PC-9 (cell line): ENCODE results near the gene IL34. TPM values are rescaled to one million over a fixed set of nuclear protein-coding genes. Genes with fewer than 3 reads are reported as not detected.

Source experiments
- BruUV-seq: library from RNA; stranded (reverse); fragments of 400-500 nt; replicated peaks from 2 replicates; lab custom pipeline; 2021; lab: Mats Ljungman, UMichigan
- CTCF ChIA-PET: fragments of 300-600 bp; sonication (Branson Sonifier 250); formaldehyde crosslinking; loops from one replicate; lab custom pipeline; 2022; ENCODE audit warnings: antibody characterized with exemption; lab: Charles Lee
- POLR2A ChIA-PET: fragments of 300-600 bp; sonication (Branson Sonifier 250); formaldehyde crosslinking; loops from one replicate; lab custom pipeline; 2022; ENCODE audit warnings: antibody characterized with exemption; ENCODE audit not compliant: unreplicated experiment; lab: Charles Lee
- DNase-seq, 2 experiments: peaks; one replicate each; pipeline versions ENCODE4 v3.0.0 to v3.0.0-alpha.2; 2015 to 2022; ENCODE audit warnings: mixed read lengths in 1 of 2
- H2AFZ ChIP-seq: fragments of 200-600 bp; sonication (generic); 2 replicates; pipeline ENCODE4 v1.8.1; 2017; ENCODE audit warnings: antibody characterized with exemption
- H3F3A ChIP-seq: fragments of 200-600 bp; sonication (generic); 2 replicates; pipeline ENCODE4 v1.8.1; 2017; ENCODE audit warnings: antibody characterized with exemption, mild to moderate bottlenecking, low read depth; ENCODE audit not compliant: insufficient read depth
- H3K27ac ChIP-seq: fragments of 200-600 bp; sonication (generic); 2 replicates; pipeline ENCODE4 v1.6.1; 2016; ENCODE audit warnings: mixed run types
- H3K27me3 ChIP-seq: fragments of 200-600 bp; sonication (generic); 2 replicates; pipeline ENCODE4 v1.6.1; 2016; ENCODE audit warnings: low read depth, mixed run types; ENCODE audit not compliant: insufficient read depth
- H3K36me3 ChIP-seq: fragments of 200-600 bp; sonication (generic); 2 replicates; pipeline ENCODE4 v1.6.1; 2016; ENCODE audit warnings: low read depth, mixed run types
- H3K4me1 ChIP-seq: fragments of 200-600 bp; sonication (generic); replicated peaks from 2 replicates; pipeline ENCODE4 v1.6.1; 2016; ENCODE audit warnings: mixed run types; ENCODE audit not compliant: insufficient read depth
- H3K4me2 ChIP-seq: fragments of 200-600 bp; sonication (generic); 2 replicates; pipeline ENCODE4 v1.6.1; 2017; ENCODE audit warnings: mixed run types
- H3K4me3 ChIP-seq: fragments of 200-600 bp; sonication (generic); 2 replicates; pipeline ENCODE4 v1.6.1; 2016; ENCODE audit warnings: mixed run types
- H3K79me2 ChIP-seq: fragments of 200-600 bp; sonication (generic); 2 replicates; pipeline ENCODE4 v1.6.1; 2017; ENCODE audit warnings: low read depth, mixed run types
- H3K9me2 ChIP-seq: fragments of 200-600 bp; sonication (generic); 2 replicates; pipeline ENCODE4 v1.8.1; 2017; ENCODE audit warnings: mild to moderate bottlenecking; ENCODE audit not compliant: insufficient read depth
- H3K9me3 ChIP-seq: fragments of 200-600 bp; sonication (generic); 2 replicates; pipeline ENCODE4 v1.8.1; 2016; ENCODE audit warnings: low read depth; ENCODE audit not compliant: insufficient read depth
- H4K20me1 ChIP-seq: fragments of 200-600 bp; sonication (generic); 2 replicates; pipeline ENCODE4 v1.8.1; 2017; ENCODE audit not compliant: insufficient read depth
- CTCF ChIP-seq: fragments of 200-600 bp; sonication (generic); conservative IDR thresholded peaks from 2 replicates; pipeline ENCODE4 v1.6.1; 2017; ENCODE audit warnings: mixed run types, antibody characterized with exemption, mild to moderate bottlenecking, moderate library complexity
- EZH2 ChIP-seq: fragments of 200-600 bp; sonication (generic); IDR thresholded peaks from 2 replicates; pipeline ENCODE4 v1.8.0; 2017; ENCODE audit warnings: antibody characterized with exemption, low read depth
- intact Hi-C: fragments of 100-400 bp; cut with micrococcal nuclease; formaldehyde crosslinking; loops from one replicate; pipeline ENCODE4 v1.10.0; 2022; ENCODE audit not compliant: unreplicated experiment
- total RNA-seq: library from RNA; stranded (reverse); gene quantifications from 2 replicates; pipeline ENCODE4 v1.2.3, GENCODE V29; 2021

IL34 gene
- total RNA-seq, 1 experiment from 2014 or later = not detected

- CTCF ChIA-PET = no interaction called here
- H3K36me3 ChIP-seq = no peaks in the 10 kb centered on the region
These were observed 17.4 kb downstream of the IL34 start for GRCh38 chr16:70663524-70664324.

GRCh38 chr16:70664325-70665112 is 18.2 kb downstream of the IL34 start:
- ChIA-PET POLR2A (no interaction called here), CTCF (no interaction called here)
- intact Hi-C loops = no loop called here
- Histone ChIP-seq H3K4me3 (no peak overlapping the region), H3K9me3 (no peaks in the 10 kb centered on the region), H3K27ac (no peak overlapping the region), H4K20me1 (no peaks in the 10 kb centered on the region), H3K9me2 (no peaks in the 10 kb centered on the region), H2AFZ (no peak overlapping the region), H3K27me3 (no peaks in the 10 kb centered on the region), H3K4me2 (no peak overlapping the region), H3K36me3 (no peaks in the 10 kb centered on the region), H3K4me1 (no peaks in the 10 kb centered on the region), H3F3A (peaks cover 10% of the 10 kb centered on the region), H3K79me2 (no peaks in the 10 kb centered on the region)
- no peak for DNase-seq
- TF ChIP-seq EZH2 (no peak), CTCF (no peak)
- BruUV-seq = no TSS peak

More at GRCh38 chr16:70663524-70664324, 17.4 kb downstream of the IL34 start:
- POLR2A ChIA-PET = no interaction called here
- no TSS peak for BruUV-seq
- no peak for DNase-seq
- no peak overlapping the region for H3K27ac ChIP-seq
- no peak overlapping the region for H2AFZ ChIP-seq
- H4K20me1 ChIP-seq = no peaks in the 10 kb centered on the region
- no peaks in the 10 kb centered on the region for H3K9me2 ChIP-seq
- H3K79me2 ChIP-seq = no peaks in the 10 kb centered on the region
- H3K4me1 ChIP-seq = no peaks in the 10 kb centered on the region
- no peaks in the 10 kb centered on the region for H3K9me3 ChIP-seq
- H3K4me3 ChIP-seq = no peak overlapping the region
- H3K27me3 ChIP-seq = no peaks in the 10 kb centered on the region
- no peak for TF ChIP-seq EZH2
- no peak for TF ChIP-seq CTCF
- intact Hi-C loops = no loop called here
- no peak overlapping the region for H3K4me2 ChIP-seq
- peaks cover 7% of the 10 kb centered on the region for H3F3A ChIP-seq

- intact Hi-C loops = no loop called here
- no peak overlapping the region for H3K4me2 ChIP-seq
- DNase-seq = no peak
- TF ChIP-seq CTCF = no peak
- no peak for TF ChIP-seq EZH2
- H3K4me3 ChIP-seq = no peak overlapping the region
- H3K27ac ChIP-seq = no peak overlapping the region
- ChIA-PET CTCF (interaction anchor here (0.6 kb wide), 1 partner anchor 11 kb away, joined by 3 read pairs; no protein-coding TSS in a partner anchor), POLR2A (no interaction called here)
- H3F3A ChIP-seq = peaks cover 10% of the 10 kb centered on the region
- H3K9me2 ChIP-seq = no peaks in the 10 kb centered on the region
- no TSS peak for BruUV-seq
- H3K36me3 ChIP-seq = peaks cover 2% of the 10 kb centered on the region; the same call in 1 of the 2 replicates
- H2AFZ ChIP-seq = no peak overlapping the region
- H3K79me2 ChIP-seq = no peaks in the 10 kb centered on the region
- no peaks in the 10 kb centered on the region for H4K20me1 ChIP-seq
- H3K9me3 ChIP-seq = no peaks in the 10 kb centered on the region
- no peaks in the 10 kb centered on the region for H3K27me3 ChIP-seq
- H3K4me1 ChIP-seq = no peaks in the 10 kb centered on the region
These were observed 18.8 kb downstream of the IL34 start for GRCh38 chr16:70665113-70665694.
